ENCODE data around the gene CARHSP1.

DNA sequence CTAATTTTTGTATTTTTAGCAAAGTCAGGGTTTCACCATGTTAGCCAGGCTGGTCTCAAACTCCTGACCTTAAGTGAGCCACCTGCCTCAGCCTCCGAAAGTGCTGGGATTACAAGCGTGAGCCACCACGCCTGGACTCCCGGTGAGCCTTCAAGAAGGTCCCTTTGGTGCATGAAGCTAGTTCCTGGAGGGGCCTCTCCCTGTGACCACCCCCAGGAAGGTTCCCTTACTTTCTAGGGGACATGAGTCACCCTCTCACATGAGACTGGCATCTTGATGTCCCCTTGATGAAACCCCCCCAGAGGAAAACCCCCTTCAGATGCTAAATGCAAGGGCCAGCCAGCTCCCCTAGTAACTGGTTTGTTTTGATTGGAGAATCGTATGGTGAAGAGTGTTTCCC lies 12.8 kb downstream of the CARHSP1 start:
- TF ChIP-seq, protein P1, sequence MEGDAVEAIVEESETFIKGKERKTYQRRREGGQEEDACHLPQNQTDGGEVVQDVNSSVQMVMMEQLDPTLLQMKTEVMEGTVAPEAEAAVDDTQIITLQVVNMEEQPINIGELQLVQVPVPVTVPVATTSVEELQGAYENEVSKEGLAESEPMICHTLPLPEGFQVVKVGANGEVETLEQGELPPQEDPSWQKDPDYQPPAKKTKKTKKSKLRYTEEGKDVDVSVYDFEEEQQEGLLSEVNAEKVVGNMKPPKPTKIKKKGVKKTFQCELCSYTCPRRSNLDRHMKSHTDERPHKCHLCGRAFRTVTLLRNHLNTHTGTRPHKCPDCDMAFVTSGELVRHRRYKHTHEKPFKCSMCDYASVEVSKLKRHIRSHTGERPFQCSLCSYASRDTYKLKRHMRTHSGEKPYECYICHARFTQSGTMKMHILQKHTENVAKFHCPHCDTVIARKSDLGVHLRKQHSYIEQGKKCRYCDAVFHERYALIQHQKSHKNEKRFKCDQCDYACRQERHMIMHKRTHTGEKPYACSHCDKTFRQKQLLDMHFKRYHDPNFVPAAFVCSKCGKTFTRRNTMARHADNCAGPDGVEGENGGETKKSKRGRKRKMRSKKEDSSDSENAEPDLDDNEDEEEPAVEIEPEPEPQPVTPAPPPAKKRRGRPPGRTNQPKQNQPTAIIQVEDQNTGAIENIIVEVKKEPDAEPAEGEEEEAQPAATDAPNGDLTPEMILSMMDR (IDR thresholded peaks at IDR 0.05; ENCODE audit: insufficient read depth, low read depth, low read length) = no peak
- TF ChIP-seq EZH2 (IDR thresholded peaks at IDR 0.05; ENCODE audit: insufficient read depth, low read length) = no peak
